Endothelial cell of hepatic sinusoid (primary cell): Measurements from ENCODE around the gene SSBP2.
"Not testable (repeated sequence)": the region's sequence is repeated elsewhere in the genome, so short reads cannot be mapped to it uniquely, and the experiment has no call there.

Experiments
- in situ Hi-C: cut with HindIII; loops from 2 replicates; pipeline ENCODE4 v1.10.0; 2017; ENCODE audit warnings: low sequenced_read_pairs

Gene SSBP2

GRCh38 chr5:81469676-81470075 is 281.2 kb downstream of the SSBP2 start:
- in situ Hi-C loops: no loop called here

- in situ Hi-C loops: no loop called here
These were observed 300.0 kb downstream of the SSBP2 start for GRCh38 chr5:81450940-81451339.

GRCh38 chr5:81435023-81435422 is 315.9 kb downstream of the SSBP2 start:
- in situ Hi-C loops: no loop called here

- in situ Hi-C loops: no loop called here
These were observed 320.9 kb downstream of the SSBP2 start for GRCh38 chr5:81429985-81430384.

GRCh38 chr5:81429363-81429762 is 321.5 kb downstream of the SSBP2 start:
- in situ Hi-C loops: no loop called here

GRCh38 chr5:81428861-81429260 is 322.0 kb downstream of the SSBP2 start:
- in situ Hi-C loops: no loop called here

- in situ Hi-C loops: no loop called here
These were observed 322.5 kb downstream of the SSBP2 start for GRCh38 chr5:81428446-81428845.

- in situ Hi-C loops: no loop called here
These were observed 323.3 kb downstream of the SSBP2 start for GRCh38 chr5:81427566-81427965.

GRCh38 chr5:81426359-81427030 is 324.4 kb downstream of the SSBP2 start:
- in situ Hi-C loops: no loop called here

- in situ Hi-C loops: no loop called here
These were observed 325.3 kb downstream of the SSBP2 start for GRCh38 chr5:81425569-81425968.

GRCh38 chr5:81424728-81425127 is 326.2 kb downstream of the SSBP2 start:
- in situ Hi-C loops: no loop called here

- in situ Hi-C loops: no loop called here
These were observed 328.2 kb downstream of the SSBP2 start for GRCh38 chr5:81422671-81423070.

- in situ Hi-C loops: no loop called here
These were observed 330.7 kb downstream of the SSBP2 start for GRCh38 chr5:81420039-81420667.

- in situ Hi-C loops: no loop called here
These were observed 332.3 kb downstream of the SSBP2 start for GRCh38 chr5:81418606-81419005.

- in situ Hi-C loops: no loop called here
These were observed 333.8 kb downstream of the SSBP2 start for GRCh38 chr5:81417052-81417451.

- in situ Hi-C loops: no loop called here
These were observed 341.0 kb downstream of the SSBP2 start for GRCh38 chr5:81409896-81410295.

- in situ Hi-C loops: no loop called here
These were observed 341.5 kb downstream of the SSBP2 start for GRCh38 chr5:81409361-81409760.

GRCh38 chr5:81408496-81408895 is 342.4 kb downstream of the SSBP2 start:
- in situ Hi-C loops: no loop called here

GRCh38 chr5:81407811-81408210 is 343.1 kb downstream of the SSBP2 start:
- in situ Hi-C loops: not testable (repeated sequence)

- in situ Hi-C loops: no loop called here
These were observed 345.6 kb downstream of the SSBP2 start for GRCh38 chr5:81405126-81405891.

- in situ Hi-C loops: no loop called here
These were observed 348.5 kb downstream of the SSBP2 start for GRCh38 chr5:81402192-81402930.
